ENCODE results near the gene ZNF181.

ZNF181 gene

GRCh38 chr19:34757441-34757840 is 23.4 kb downstream of the ZNF181 start:
- in situ Hi-C loops (cut with MboI; ENCODE audit: low sequenced_read_pairs): no loop called here

GRCh38 chr19:34759218-34759917 is 25.3 kb downstream of the ZNF181 start:
- in situ Hi-C loops (cut with MboI; ENCODE audit: low sequenced_read_pairs): no loop called here

GRCh38 chr19:34766386-34766785 is 32.3 kb downstream of the ZNF181 start:
- in situ Hi-C loops (cut with MboI; ENCODE audit: low sequenced_read_pairs): no loop called here

- in situ Hi-C loops (cut with MboI; ENCODE audit: low sequenced_read_pairs): no loop called here
Observed at GRCh38 chr19:34767951-34768350, 33.9 kb downstream of the ZNF181 start.

- in situ Hi-C loops (cut with MboI; ENCODE audit: low sequenced_read_pairs): no loop called here
Observed at GRCh38 chr19:34772697-34773554, 38.9 kb downstream of the ZNF181 start, which contains the start of gene ZNF599. Gene ZNF599, minus strand, starts transcription at chr19:34773215. Its CDS starts 374 bp downstream, at chr19:34772841.

- in situ Hi-C loops (cut with MboI; ENCODE audit: low sequenced_read_pairs): no loop called here
Observed at GRCh38 chr19:34773555-34773864, 39.5 kb downstream of the ZNF181 start.

GRCh38 chr19:34774857-34775256 is 40.8 kb downstream of the ZNF181 start:
- in situ Hi-C loops (cut with MboI; ENCODE audit: low sequenced_read_pairs): no loop called here

- in situ Hi-C loops (cut with MboI; ENCODE audit: low sequenced_read_pairs): no loop called here
Observed at GRCh38 chr19:34778342-34778741, 44.3 kb downstream of the ZNF181 start.

- in situ Hi-C loops (cut with MboI; ENCODE audit: low sequenced_read_pairs): no loop called here
Observed at GRCh38 chr19:34779652-34780051, 45.6 kb downstream of the ZNF181 start.

- in situ Hi-C loops (cut with MboI; ENCODE audit: low sequenced_read_pairs): no loop called here
Observed at GRCh38 chr19:34786236-34786635, 52.2 kb downstream of the ZNF181 start.

GRCh38 chr19:34787059-34787824 is 53.2 kb downstream of the ZNF181 start:
- in situ Hi-C loops (cut with MboI; ENCODE audit: low sequenced_read_pairs): no loop called here

- in situ Hi-C loops (cut with MboI; ENCODE audit: low sequenced_read_pairs): no loop called here
Observed at GRCh38 chr19:34788074-34788473, 54.0 kb downstream of the ZNF181 start.

GRCh38 chr19:34793565-34793964 is 59.5 kb downstream of the ZNF181 start:
- in situ Hi-C loops (cut with MboI; ENCODE audit: low sequenced_read_pairs): no loop called here

GRCh38 chr19:34794066-34794960 is 60.3 kb downstream of the ZNF181 start:
- in situ Hi-C loops (cut with MboI; ENCODE audit: low sequenced_read_pairs): no loop called here

All from HL-60/S4 treated with phorbol 12-myristate 13-acetate at 8.2 ng/mL for 4 days and 3 days (cell line).